ENCODE results near the gene DSCAML1.

The DSCAML1 gene

GRCh38 chr11:117465236-117465997 is 331.6 kb downstream of the DSCAML1 start:
- ChIA-PET CTCF (interaction anchor here (1.0 kb wide), 1 partner anchor 21 kb away, joined by 4 read pairs; no protein-coding TSS in a partner anchor), POLR2A (no interaction called here)
- Histone ChIP-seq H3K4me1 (ENCODE audit: control extremely low read depth in 1 of 4, control insufficient read depth in 4 of 4, insufficient read depth in 4 of 4, low read length in 3 of 4) (peaks cover 0 to 4% (median 0%) of the 10 kb centered on the region in 4 experiments), H3K27me3 (replicated peaks in 2 of 5; ENCODE audit: control insufficient read depth in 4 of 5, insufficient read depth in 5 of 5, low read length in 4 of 5) (peaks cover 0 to 3% (median 0%) of the 10 kb centered on the region in 5 experiments), H3K9me3 (ENCODE audit: control extremely low read depth in 1 of 5, control insufficient read depth in 4 of 5, insufficient read depth in 2 of 5, low read depth in 1 of 5, low read length in 4 of 5) (no peaks in the 10 kb centered on the region), H3K4me3 (ENCODE audit: control insufficient read depth in 1 of 7, extremely low read depth in 1 of 7, insufficient read depth in 4 of 7, low read depth in 2 of 7, low read length in 6 of 7) (no peak overlapping the region), H3K36me3 (ENCODE audit: control insufficient read depth in 4 of 4, insufficient read depth in 4 of 4, low read length in 3 of 4) (no peaks in the 10 kb centered on the region), H3K27ac (ENCODE audit: insufficient read depth in 1 of 2, low read depth in 1 of 2, low read length in 2 of 2, poor library complexity in 1 of 2, severe bottlenecking in 2 of 2) (no peak overlapping the region)
- WGBS (ENCODE audit: insufficient coverage), result 91% methylated on average over 11 of the region's 14 CpGs
- DNase-seq, result no peak

DNA sequence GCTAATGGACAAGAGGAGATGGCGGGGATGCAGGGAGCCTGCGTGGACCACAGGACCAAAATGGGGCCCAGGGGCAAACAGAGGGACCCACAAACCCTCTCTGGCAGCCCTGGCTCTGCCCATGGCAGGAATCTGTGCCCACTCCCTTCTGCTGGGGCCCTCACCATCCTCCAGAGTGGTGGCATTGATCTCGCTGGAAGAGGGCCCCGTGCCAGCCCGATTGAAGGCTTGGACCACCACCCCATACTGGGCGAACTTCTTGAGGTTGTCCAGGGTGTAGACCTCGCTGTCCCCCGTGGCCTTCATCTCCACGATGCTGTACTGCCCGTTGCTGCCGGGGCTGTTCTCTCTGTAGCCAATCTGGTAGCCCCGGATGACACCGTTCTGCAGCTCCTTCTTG is 332.2 kb downstream of the DSCAML1 start:
- CTCF ChIA-PET, result no interaction called here
- no peaks in the 10 kb centered on the region for H3K36me3 ChIP-seq (ENCODE audit: control insufficient read depth in 4 of 4, insufficient read depth in 4 of 4, low read length in 3 of 4)
- no peak overlapping the region for H3K27ac ChIP-seq (ENCODE audit: insufficient read depth in 1 of 2, low read depth in 1 of 2, low read length in 2 of 2, poor library complexity in 1 of 2, severe bottlenecking in 2 of 2)
- POLR2A ChIA-PET, result no interaction called here
- WGBS (ENCODE audit: insufficient coverage), result 91% methylated on average over 11 of the region's 13 CpGs
- H3K9me3 ChIP-seq (ENCODE audit: control extremely low read depth in 1 of 5, control insufficient read depth in 4 of 5, insufficient read depth in 2 of 5, low read depth in 1 of 5, low read length in 4 of 5), result no peaks in the 10 kb centered on the region
- no peak for DNase-seq
- H3K4me3 ChIP-seq (ENCODE audit: control insufficient read depth in 1 of 7, extremely low read depth in 1 of 7, insufficient read depth in 4 of 7, low read depth in 2 of 7, low read length in 6 of 7), result no peak overlapping the region
- peaks cover 0 to 3% (median 0%) of the 10 kb centered on the region in 5 experiments for H3K27me3 ChIP-seq (replicated peaks in 2 of 5; ENCODE audit: control insufficient read depth in 4 of 5, insufficient read depth in 5 of 5, low read length in 4 of 5)
- H3K4me1 ChIP-seq (ENCODE audit: control extremely low read depth in 1 of 4, control insufficient read depth in 4 of 4, insufficient read depth in 4 of 4, low read length in 3 of 4), result peaks cover 0 to 4% (median 0%) of the 10 kb centered on the region in 4 experiments

DNA sequence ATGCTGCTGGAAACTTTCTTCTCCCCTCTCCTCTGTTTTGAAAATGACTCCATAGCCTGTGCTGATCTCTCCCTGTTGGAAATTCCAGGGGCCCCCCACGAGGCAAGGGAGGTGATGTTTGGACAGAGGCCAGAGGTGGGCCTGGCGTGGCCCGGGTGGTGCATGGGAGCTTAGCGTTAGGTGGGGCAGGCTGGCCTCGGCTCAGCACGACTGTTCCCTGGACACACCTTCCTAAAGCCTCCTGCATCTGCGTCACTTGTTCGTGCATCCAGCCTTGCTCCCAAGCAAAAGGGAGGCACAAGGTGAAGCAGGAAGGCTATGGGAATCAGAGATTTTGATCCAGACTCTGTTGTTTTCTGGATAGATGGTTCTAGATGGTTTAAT is 334.2 kb downstream of the DSCAML1 start:
- DNase-seq, result no peak
- no peaks in the 10 kb centered on the region for H3K9me3 ChIP-seq (ENCODE audit: control extremely low read depth in 1 of 5, control insufficient read depth in 4 of 5, insufficient read depth in 2 of 5, low read depth in 1 of 5, low read length in 4 of 5)
- no peaks in the 10 kb centered on the region for H3K4me1 ChIP-seq (ENCODE audit: control extremely low read depth in 1 of 4, control insufficient read depth in 4 of 4, insufficient read depth in 4 of 4, low read length in 3 of 4)
- ChIA-PET POLR2A (no interaction called here), CTCF (no interaction called here)
- 91% methylated on average over 4 of the region's 8 CpGs for WGBS (ENCODE audit: insufficient coverage)
- peaks cover 0 to 3% (median 0%) of the 10 kb centered on the region in 5 experiments for H3K27me3 ChIP-seq (replicated peaks in 2 of 5; ENCODE audit: control insufficient read depth in 4 of 5, insufficient read depth in 5 of 5, low read length in 4 of 5)
- no peak overlapping the region for H3K4me3 ChIP-seq (ENCODE audit: control insufficient read depth in 1 of 7, extremely low read depth in 1 of 7, insufficient read depth in 4 of 7, low read depth in 2 of 7, low read length in 6 of 7)
- H3K36me3 ChIP-seq (ENCODE audit: control insufficient read depth in 4 of 4, insufficient read depth in 4 of 4, low read length in 3 of 4), result no peaks in the 10 kb centered on the region
- no peak overlapping the region for H3K27ac ChIP-seq (ENCODE audit: insufficient read depth in 1 of 2, low read depth in 1 of 2, low read length in 2 of 2, poor library complexity in 1 of 2, severe bottlenecking in 2 of 2)

DNA sequence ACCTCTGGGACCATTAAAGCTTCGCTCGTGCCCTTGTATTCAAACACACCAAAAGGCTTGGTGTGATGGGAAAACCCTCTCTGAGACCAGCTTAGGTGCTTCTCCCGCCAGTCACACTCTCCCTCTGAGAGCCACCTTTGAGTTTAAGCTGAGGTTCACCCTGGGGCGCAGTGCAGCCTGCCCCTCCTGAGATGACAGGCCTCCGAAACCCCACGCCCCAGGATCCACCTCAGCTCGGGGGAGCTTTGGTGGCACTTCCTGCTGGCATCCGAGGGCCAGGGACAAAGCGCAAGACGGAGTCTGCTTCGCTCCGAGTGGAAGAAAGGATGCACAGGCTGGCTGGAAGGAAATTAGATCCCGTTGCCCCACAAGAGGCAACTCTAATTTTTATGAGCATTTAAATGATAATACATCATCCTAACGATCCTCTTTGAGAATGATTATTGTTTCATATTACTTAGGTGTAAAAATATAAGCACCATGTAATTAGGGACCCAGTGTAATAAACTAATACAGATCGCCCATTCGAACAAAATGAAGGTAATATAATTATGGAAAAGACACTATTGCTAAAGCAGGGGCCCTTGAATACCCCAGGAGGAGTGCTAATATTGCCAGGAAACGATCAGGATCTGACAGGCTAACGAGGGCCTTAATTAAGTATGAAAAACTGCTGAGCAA is 334.7 kb downstream of the DSCAML1 start:
- CTCF ChIA-PET, result no interaction called here
- H3K27me3 ChIP-seq (replicated peaks in 2 of 5; ENCODE audit: control insufficient read depth in 4 of 5, insufficient read depth in 5 of 5, low read length in 4 of 5), result peaks cover 0 to 1% (median 0%) of the 10 kb centered on the region in 5 experiments
- no peaks in the 10 kb centered on the region for H3K4me1 ChIP-seq (ENCODE audit: control extremely low read depth in 1 of 4, control insufficient read depth in 4 of 4, insufficient read depth in 4 of 4, low read length in 3 of 4)

DNA sequence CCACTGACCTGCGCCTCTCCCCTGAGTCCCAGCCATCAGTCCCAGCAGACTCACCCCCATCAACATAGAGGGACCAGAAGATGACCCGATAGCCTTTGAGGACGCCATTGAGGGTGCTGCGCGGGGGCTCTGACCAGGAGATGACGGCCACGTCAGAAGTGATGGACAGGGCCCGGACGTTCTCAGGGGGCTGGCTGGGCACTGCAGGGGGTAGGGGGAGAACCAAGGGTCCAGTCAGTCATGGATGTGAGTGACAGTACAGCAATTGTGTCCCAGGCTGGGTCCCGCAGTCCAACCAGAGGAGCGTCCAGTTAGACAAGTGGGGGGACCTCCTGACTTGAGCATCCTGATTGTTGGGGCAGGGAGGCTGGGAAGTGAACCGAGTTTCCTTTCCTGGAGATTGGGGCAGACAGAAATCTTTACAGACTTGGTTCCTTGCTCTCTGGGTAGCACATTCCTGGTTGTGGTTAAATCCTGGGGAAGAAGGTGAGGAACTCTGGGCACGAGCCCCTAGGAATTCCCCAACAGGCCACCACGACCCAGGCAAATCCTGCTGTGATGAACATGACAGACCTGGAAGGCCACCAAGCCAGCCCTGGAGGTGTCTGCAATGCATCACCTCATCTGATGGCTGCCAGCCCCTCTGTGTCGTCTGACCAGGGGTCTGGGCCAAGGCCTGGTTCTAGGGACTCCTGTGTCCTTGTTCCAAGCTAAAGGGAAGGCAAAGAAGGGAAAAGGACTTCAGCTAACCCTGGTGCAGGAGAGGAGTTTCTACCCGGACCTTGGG is 335.4 kb downstream of the DSCAML1 start:
- H3K4me1 ChIP-seq (ENCODE audit: control extremely low read depth in 1 of 4, control insufficient read depth in 4 of 4, insufficient read depth in 4 of 4, low read length in 3 of 4), result no peaks in the 10 kb centered on the region
- no peaks in the 10 kb centered on the region for H3K9me3 ChIP-seq (ENCODE audit: control extremely low read depth in 1 of 5, control insufficient read depth in 4 of 5, insufficient read depth in 2 of 5, low read depth in 1 of 5, low read length in 4 of 5)
- no peaks in the 10 kb centered on the region for H3K36me3 ChIP-seq (ENCODE audit: control insufficient read depth in 4 of 4, insufficient read depth in 4 of 4, low read length in 3 of 4)
- DNase-seq, result no peak
- H3K27me3 ChIP-seq (replicated peaks in 2 of 5; ENCODE audit: control insufficient read depth in 4 of 5, insufficient read depth in 5 of 5, low read length in 4 of 5), result peaks cover 0 to 1% (median 0%) of the 10 kb centered on the region in 5 experiments
- POLR2A ChIA-PET, result no interaction called here
- 96% methylated on average over 9 of the region's 16 CpGs for WGBS (ENCODE audit: insufficient coverage)
- CTCF ChIA-PET, result no interaction called here
- H3K4me3 ChIP-seq (ENCODE audit: control insufficient read depth in 1 of 7, extremely low read depth in 1 of 7, insufficient read depth in 4 of 7, low read depth in 2 of 7, low read length in 6 of 7), result no peak overlapping the region
- no peak overlapping the region for H3K27ac ChIP-seq (ENCODE audit: insufficient read depth in 1 of 2, low read depth in 1 of 2, low read length in 2 of 2, poor library complexity in 1 of 2, severe bottlenecking in 2 of 2)

More for the DNA sequence above, 334.7 kb downstream of the DSCAML1 start:
- WGBS (ENCODE audit: insufficient coverage), result over 99% methylated on average over 12 of the region's 18 CpGs
- Histone ChIP-seq H3K27ac (ENCODE audit: insufficient read depth in 1 of 2, low read depth in 1 of 2, low read length in 2 of 2, poor library complexity in 1 of 2, severe bottlenecking in 2 of 2) (no peak overlapping the region), H3K4me3 (ENCODE audit: control insufficient read depth in 1 of 7, extremely low read depth in 1 of 7, insufficient read depth in 4 of 7, low read depth in 2 of 7, low read length in 6 of 7) (no peak overlapping the region), H3K9me3 (ENCODE audit: control extremely low read depth in 1 of 5, control insufficient read depth in 4 of 5, insufficient read depth in 2 of 5, low read depth in 1 of 5, low read length in 4 of 5) (no peaks in the 10 kb centered on the region), H3K36me3 (ENCODE audit: control insufficient read depth in 4 of 4, insufficient read depth in 4 of 4, low read length in 3 of 4) (no peaks in the 10 kb centered on the region)
- POLR2A ChIA-PET, result no interaction called here
- DNase-seq, result no peak

DNA sequence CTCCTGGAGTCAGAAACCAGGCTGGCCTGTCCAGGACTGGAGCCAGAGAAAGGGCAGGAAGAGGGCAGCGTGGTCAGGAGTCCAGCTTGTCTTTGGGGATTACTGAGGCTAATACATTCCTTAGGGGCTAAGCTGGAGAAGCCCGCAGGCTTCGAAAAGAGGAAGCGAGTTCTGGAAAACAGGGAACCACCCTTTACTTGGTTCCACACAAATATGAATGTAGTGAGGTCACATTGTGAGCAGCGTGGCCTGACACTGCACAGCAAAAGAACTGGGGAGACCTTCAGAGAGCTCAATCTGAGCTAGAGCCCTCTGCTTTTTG is 337.1 kb downstream of the DSCAML1 start:
- H3K9me3 ChIP-seq (ENCODE audit: control extremely low read depth in 1 of 5, control insufficient read depth in 4 of 5, insufficient read depth in 2 of 5, low read depth in 1 of 5, low read length in 4 of 5), result peaks cover 0 to 3% (median 0%) of the 10 kb centered on the region in 5 experiments
- H3K27me3 ChIP-seq (replicated peaks in 2 of 5; ENCODE audit: control insufficient read depth in 4 of 5, insufficient read depth in 5 of 5, low read length in 4 of 5), result peaks cover 0 to 1% (median 0%) of the 10 kb centered on the region in 5 experiments
- no peaks in the 10 kb centered on the region for H3K36me3 ChIP-seq (ENCODE audit: control insufficient read depth in 4 of 4, insufficient read depth in 4 of 4, low read length in 3 of 4)
- ChIA-PET CTCF (interaction anchor here (0.9 to 1.3 kb wide), 3 partner anchors 10 to 356 kb away, joined by 3 to 4 read pairs (median 4); no protein-coding TSS in a partner anchor), POLR2A (no interaction called here)
- 64% methylated on average over 5 of the region's 5 CpGs for WGBS (ENCODE audit: insufficient coverage)
- DNase-seq, result no peak
- no peak overlapping the region for H3K27ac ChIP-seq (ENCODE audit: insufficient read depth in 1 of 2, low read depth in 1 of 2, low read length in 2 of 2, poor library complexity in 1 of 2, severe bottlenecking in 2 of 2)
- no peaks in the 10 kb centered on the region for H3K4me1 ChIP-seq (ENCODE audit: control extremely low read depth in 1 of 4, control insufficient read depth in 4 of 4, insufficient read depth in 4 of 4, low read length in 3 of 4)
- no peak overlapping the region for H3K4me3 ChIP-seq (ENCODE audit: control insufficient read depth in 1 of 7, extremely low read depth in 1 of 7, insufficient read depth in 4 of 7, low read depth in 2 of 7, low read length in 6 of 7)

All from common myeloid progenitor, CD34-positive (primary cell).